Ishikawa (cell line): ENCODE measurements around the gene LHFPL2.

Source experiments
- CEBPB ChIP-seq: IDR thresholded peaks from 2 replicates; pipeline ENCODE4 v1.6.1; 2012
- CREB1 ChIP-seq: IDR thresholded peaks from 2 replicates; pipeline ENCODE4 v1.6.1; 2012; ENCODE audit warnings: low read depth
- EP300 ChIP-seq: IDR thresholded peaks from 2 replicates; pipeline ENCODE4 v1.6.1; 2012; ENCODE audit warnings: borderline replicate concordance
- FOXM1 ChIP-seq: IDR thresholded peaks from 2 replicates; pipeline ENCODE4 v1.6.1; 2012; ENCODE audit warnings: low read depth, borderline replicate concordance
- NFIC ChIP-seq: IDR thresholded peaks from 2 replicates; pipeline ENCODE4 v1.6.1; 2012
- RAD21 ChIP-seq: IDR thresholded peaks from 2 replicates; pipeline ENCODE4 v1.6.1; 2012; ENCODE audit warnings: low read depth
- REST ChIP-seq: IDR thresholded peaks from 2 replicates; pipeline ENCODE4 v1.6.1; 2012; ENCODE audit warnings: low read depth, mild to moderate bottlenecking
- TAF1 ChIP-seq: IDR thresholded peaks from 2 replicates; pipeline ENCODE4 v1.6.1; 2012; ENCODE audit warnings: low read depth, mild to moderate bottlenecking
- TCF12 ChIP-seq: IDR thresholded peaks from 2 replicates; pipeline ENCODE4 v1.6.1; 2012; ENCODE audit warnings: low read depth
- YY1 ChIP-seq: IDR thresholded peaks from 2 replicates; pipeline ENCODE4 v1.6.1; 2012; ENCODE audit warnings: low read depth
- ZBTB7A ChIP-seq: IDR thresholded peaks from 2 replicates; pipeline ENCODE4 v1.6.1; 2012; ENCODE audit warnings: low read depth

- TF ChIP-seq TAF1 (no peak), YY1 (no peak), RAD21 (no peak), ZBTB7A (no peak), EP300 (no peak), NFIC (no peak), REST (no peak), TCF12 (no peak), FOXM1 (no peak), CEBPB (no peak), CREB1 (no peak)
Observed at GRCh38 chr5:78604689-78605285, 43.8 kb downstream of the LHFPL2 start.
